GM21723 (cell line): ENCODE results near the gene CALCOCO1.

Source experiments
- ATAC-seq: cut with Tn5 transposase; IDR thresholded peaks from one replicate; pipeline ENCODE4 v1.9.1; 2021; ENCODE audit warnings: mild to moderate bottlenecking, moderate library complexity; ENCODE audit not compliant: unreplicated experiment

The CALCOCO1 gene

GRCh38 chr12:53667080-53667479 lies 60.2 kb downstream of the CALCOCO1 start:
- ATAC-seq, result no peak

GRCh38 chr12:53664936-53665335 lies 62.3 kb downstream of the CALCOCO1 start:
- no peak for ATAC-seq

GRCh38 chr12:53664191-53664590 lies 63.1 kb downstream of the CALCOCO1 start:
- ATAC-seq, result no peak

GRCh38 chr12:53660041-53660440 lies 67.2 kb downstream of the CALCOCO1 start:
- no peak for ATAC-seq

GRCh38 chr12:53659571-53659981 lies 67.7 kb downstream of the CALCOCO1 start:
- no peak for ATAC-seq

GRCh38 chr12:53659011-53659551 lies 68.2 kb downstream of the CALCOCO1 start:
- no peak for ATAC-seq
